Panc1 (cell line): ENCODE measurements around the gene ERMP1.

Source experiments
- CTCF ChIP-seq: fragments of 450-650 bp; IDR thresholded peaks from 2 replicates; pipeline ENCODE4 v1.5.1; 2017; ENCODE audit warnings: mild to moderate bottlenecking
- POLR2AphosphoS5 ChIP-seq: IDR thresholded peaks from 2 replicates; pipeline ENCODE4 v1.6.1; 2012; ENCODE audit warnings: mild to moderate bottlenecking, low read depth, low read length, moderate library complexity

GRCh38 chr9:5876711-5877110 is 43.8 kb upstream of the ERMP1 start:
- TF ChIP-seq CTCF (no peak), POLR2AphosphoS5 (no peak)
